Embryonic facial prominence (tissue), 1 donor: ENCODE measurements around the gene IFT52.
"Not testable (repeated sequence)": the region's sequence is repeated elsewhere in the genome, so short reads cannot be mapped to it uniquely, and the experiment has no call there.

ENCODE experiments used
- DNase-seq: peaks from one replicate; pipeline ENCODE4 v3.0.0-alpha.2; 2016; ENCODE audit errors: extremely low spot score

IFT52 gene

GRCh38 chr20:43567477-43567876 is 23.3 kb upstream of the IFT52 start:
- no peak for DNase-seq

- DNase-seq, result no peak
These were observed 22.0 kb upstream of the IFT52 start for GRCh38 chr20:43568706-43569105.

- DNase-seq, result no peak
These were observed 21.5 kb upstream of the IFT52 start for GRCh38 chr20:43569282-43569681.

GRCh38 chr20:43570496-43570895 is 20.2 kb upstream of the IFT52 start:
- DNase-seq, result no peak

GRCh38 chr20:43571310-43571709 is 19.4 kb upstream of the IFT52 start:
- no peak for DNase-seq

GRCh38 chr20:43571771-43572170 is 19.0 kb upstream of the IFT52 start:
- no peak for DNase-seq

- DNase-seq, result no peak
These were observed 17.8 kb upstream of the IFT52 start for GRCh38 chr20:43572891-43573290.

GRCh38 chr20:43576108-43576507 is 14.6 kb upstream of the IFT52 start:
- no peak for DNase-seq

GRCh38 chr20:43579861-43580793 is 10.6 kb upstream of the IFT52 start:
- no peak for DNase-seq

- no peak for DNase-seq
These were observed 7.4 kb upstream of the IFT52 start for GRCh38 chr20:43583133-43583864.

GRCh38 chr20:43583982-43584432 is 6.7 kb upstream of the IFT52 start:
- DNase-seq, result no peak

GRCh38 chr20:43584448-43585136 is 6.1 kb upstream of the IFT52 start:
- DNase-seq, result no peak

- no peak for DNase-seq
These were observed 4.1 kb upstream of the IFT52 start for GRCh38 chr20:43586641-43587040.

GRCh38 chr20:43588526-43588925 is 2.2 kb upstream of the IFT52 start:
- not testable (repeated sequence) for DNase-seq

- DNase-seq, result no peak
These were observed 723 bp upstream of the IFT52 start for GRCh38 chr20:43590036-43590391.

GRCh38 chr20:43601960-43602359 is 11.2 kb downstream of the IFT52 start:
- not testable (repeated sequence) for DNase-seq

GRCh38 chr20:43603124-43603523 is 12.4 kb downstream of the IFT52 start:
- DNase-seq, result no peak

- no peak for DNase-seq
These were observed 15.0 kb downstream of the IFT52 start for GRCh38 chr20:43605715-43606114.

GRCh38 chr20:43607278-43607677 is 16.5 kb downstream of the IFT52 start:
- not testable (repeated sequence) for DNase-seq

- DNase-seq, result no peak
These were observed 40.9 kb downstream of the IFT52 start for GRCh38 chr20:43631598-43631997.

- DNase-seq, result no peak
These were observed 45.7 kb downstream of the IFT52 start for GRCh38 chr20:43636429-43636828.

GRCh38 chr20:43642548-43642947 is 51.8 kb downstream of the IFT52 start:
- DNase-seq, result no peak
